Measurements from ENCODE around the gene MMP21. TPM values are rescaled to one million over a fixed set of nuclear protein-coding genes. Genes with fewer than 3 reads are reported as not detected.

MMP21 gene
- polyA plus RNA-seq, 5 donors, result 0.50 to 0.95 (median 0.73) TPM

GRCh38 chr10:125795128-125795527 is 19.5 kb upstream of the MMP21 start:
- no peak for DNase-seq

DNA sequence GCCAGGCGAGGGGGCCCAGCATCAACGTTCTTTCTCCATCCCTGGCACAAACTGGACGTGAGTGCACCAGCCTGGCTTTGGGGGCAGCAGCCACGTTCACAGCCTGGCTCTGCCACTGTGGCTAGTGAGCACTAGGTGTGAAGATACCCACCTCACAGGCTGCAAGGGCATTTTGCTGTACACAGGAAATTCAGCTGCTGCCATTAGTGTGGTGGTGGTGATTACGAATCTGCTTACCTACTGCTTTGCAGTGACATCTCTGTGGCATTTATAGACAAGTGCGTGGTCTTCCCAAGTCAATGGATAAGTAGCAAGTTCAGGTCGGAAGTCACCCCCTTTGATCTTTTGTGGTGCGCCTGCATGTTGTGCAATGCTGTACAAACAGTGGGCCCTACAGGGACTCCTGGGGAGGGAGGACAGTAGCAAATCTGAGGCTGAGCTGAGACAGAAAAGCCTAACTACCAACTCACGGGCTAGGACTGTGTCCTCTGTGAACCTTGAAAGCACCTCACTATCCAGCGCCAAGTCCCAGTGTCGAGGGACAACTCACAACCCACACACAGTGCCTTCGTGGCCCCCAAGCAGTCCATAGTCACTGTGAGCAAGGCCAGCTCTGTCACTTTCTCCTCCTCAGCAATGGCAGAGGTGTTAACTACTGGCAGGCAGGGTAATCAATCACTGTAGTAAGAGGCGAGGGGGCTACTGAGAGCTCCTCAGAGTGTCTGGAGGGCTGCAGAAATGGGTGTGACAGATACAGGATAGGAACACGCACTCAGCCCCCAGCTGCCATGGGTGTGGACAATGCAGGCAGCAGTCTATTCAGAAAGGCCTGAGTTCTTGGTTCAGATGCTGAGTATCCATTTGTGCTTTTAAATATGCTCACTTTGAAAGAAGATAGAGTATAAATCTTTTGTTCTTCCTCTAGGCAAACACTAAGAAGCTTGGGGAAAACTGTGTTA is 17.0 kb upstream of the MMP21 start:
- no peak for DNase-seq

GRCh38 chr10:125788156-125789034 is 12.8 kb upstream of the MMP21 start:
- no peak for DNase-seq

- no peak for DNase-seq
These were observed 10.2 kb upstream of the MMP21 start for GRCh38 chr10:125785791-125786190.

DNA sequence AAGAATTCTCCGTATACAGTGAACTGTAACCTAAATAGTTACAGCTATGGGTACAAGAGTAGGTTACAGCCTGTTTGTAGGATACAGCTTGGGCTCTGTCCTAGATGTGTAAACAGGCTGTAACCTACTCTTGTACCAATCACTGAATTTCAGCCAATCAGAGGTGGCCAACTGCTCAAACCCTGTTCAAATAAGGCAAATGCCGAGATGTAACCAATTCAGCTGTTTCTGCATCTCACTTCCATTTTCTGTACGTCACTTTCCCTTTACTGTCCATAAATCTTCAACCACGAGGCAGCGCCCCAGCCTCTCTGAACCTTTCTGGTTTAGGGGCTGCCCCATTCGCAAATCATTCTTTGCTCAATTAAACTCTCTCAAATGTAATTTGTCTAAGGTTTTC is 8.3 kb upstream of the MMP21 start:
- DNase-seq, result no peak

DNA sequence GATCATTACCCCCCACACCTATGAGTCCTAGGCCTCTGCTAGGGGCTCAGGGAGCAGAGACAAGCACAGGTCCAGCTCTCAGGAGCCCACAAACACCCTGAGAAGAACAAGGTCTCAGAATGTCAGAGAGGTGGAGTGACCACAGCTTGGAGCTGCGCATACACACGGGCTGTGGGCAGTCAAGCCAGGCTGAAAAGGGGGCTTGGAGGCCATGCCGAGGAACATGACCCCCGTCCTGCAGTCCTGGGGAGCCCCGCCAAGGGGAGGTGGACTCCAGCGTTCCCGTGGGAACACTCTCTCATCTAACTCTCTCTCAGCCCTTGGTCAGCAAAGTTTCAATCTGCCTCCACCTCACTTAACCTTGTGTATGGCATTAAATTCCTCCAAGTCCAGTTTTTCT is 7.8 kb upstream of the MMP21 start:
- DNase-seq, result no peak

GRCh38 chr10:125782616-125783015 is 7.0 kb upstream of the MMP21 start:
- no peak for DNase-seq

- DNase-seq, result no peak
These were observed 6.4 kb upstream of the MMP21 start for GRCh38 chr10:125782054-125782453.

- DNase-seq, result no peak
These were observed 5.8 kb upstream of the MMP21 start for GRCh38 chr10:125781374-125781773.

GRCh38 chr10:125779403-125780327 is 4.0 kb upstream of the MMP21 start:
- no peak for DNase-seq

DNA sequence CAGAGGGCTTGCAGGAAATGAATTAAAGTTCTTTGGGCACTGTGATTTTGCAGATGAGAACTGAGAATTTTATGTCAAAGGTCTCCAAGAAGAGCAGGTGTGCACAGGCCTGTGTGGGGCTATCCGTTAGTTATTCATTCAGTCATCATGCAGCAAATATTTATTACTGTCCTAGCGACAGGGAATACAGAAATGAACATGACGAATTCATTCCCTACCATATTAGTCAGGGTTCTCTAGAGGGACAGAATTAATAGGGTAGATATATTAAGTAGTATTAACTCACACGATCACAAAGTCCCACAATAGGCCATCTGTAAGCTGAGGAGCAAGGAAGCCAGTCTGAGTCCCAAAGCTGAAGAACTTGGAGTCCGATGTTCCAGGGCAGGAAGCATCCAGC is 2.9 kb upstream of the MMP21 start:
- DNase-seq, result no peak

GRCh38 chr10:125777806-125778205 is 2.2 kb upstream of the MMP21 start:
- DNase-seq, result no peak

- DNase-seq, result no peak
These were observed 935 bp downstream of the MMP21 start for GRCh38 chr10:125774581-125775191.

DNA sequence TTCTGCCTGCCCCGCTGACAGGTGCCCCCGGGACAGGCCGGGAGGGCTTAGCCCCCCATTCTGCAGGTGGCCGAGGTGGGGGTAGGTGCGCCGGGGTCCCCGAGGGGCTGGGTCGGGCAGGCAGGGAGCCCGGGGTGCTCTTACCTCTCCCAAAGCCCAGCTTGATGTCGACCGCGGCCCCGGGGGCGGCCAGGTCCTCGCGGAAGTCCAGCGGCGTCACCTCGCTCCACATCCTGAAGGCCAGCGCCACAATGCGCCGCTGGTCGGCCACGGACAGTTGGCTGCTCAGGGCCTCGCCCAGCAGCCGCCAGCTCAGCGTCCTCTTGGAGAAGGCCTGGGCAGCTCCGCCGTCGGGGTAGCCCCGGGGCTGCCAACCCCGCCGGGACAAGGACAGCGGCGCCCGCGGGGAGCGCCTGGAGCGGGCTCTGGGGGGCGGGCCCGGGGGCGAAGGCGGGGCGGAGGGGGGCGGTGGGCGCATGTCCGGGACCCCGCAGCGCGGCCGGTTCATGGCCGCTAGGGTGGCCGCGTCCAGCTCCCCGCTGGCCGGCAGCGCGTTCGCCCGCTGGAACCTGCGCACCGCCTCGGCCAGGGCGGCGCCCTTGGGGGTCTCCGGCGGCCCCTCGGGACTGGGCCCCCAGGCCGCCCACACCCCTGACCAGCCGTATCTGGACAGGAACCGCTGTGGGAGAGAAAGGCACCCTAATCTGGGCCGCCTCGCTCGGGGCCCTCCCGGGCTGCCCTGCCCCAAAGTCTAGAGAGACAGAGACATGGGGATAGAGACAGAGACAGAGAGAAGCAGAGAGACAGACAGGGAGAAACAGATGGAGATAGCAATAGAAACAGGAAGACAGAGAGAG is 1.7 kb downstream of the MMP21 start:
- DNase-seq, result no peak

GRCh38 chr10:125772864-125773180 is 2.8 kb downstream of the MMP21 start:
- DNase-seq, result no peak

DNA sequence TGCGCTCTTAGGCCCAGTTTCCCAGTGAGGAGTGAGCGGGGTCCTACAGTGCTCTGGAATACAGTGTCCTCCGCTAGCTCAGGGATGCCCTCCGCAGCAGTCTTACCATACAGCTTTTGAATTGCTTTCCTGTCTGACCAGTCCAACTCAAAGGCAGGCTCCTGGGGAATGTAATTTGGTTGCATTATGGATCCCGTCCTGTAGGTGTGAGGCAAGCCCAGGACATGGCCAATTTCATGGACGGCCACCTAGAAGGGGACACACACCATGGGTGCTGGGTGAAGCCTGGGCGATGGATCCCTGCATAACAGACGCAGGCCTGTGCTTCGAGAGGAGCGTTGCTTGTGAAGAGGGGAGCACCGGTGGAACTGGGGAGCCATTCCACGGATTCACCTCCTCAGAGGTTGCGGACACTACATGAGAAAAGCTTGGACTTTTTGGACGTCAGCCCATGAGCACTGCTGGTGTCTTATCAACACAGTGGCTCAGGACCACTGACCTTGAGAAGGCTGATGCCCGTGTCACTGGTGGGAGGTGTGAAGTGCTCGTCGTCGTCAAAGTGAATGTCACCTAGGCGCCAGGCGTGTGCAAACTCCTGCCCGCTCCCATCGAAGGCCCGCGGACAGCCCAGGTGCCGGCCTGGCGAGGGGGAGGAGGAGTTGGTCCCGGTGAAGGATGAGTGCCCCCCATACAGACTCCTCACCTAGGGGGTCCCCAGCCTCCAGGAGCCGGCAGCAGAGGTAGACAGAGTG is 3.3 kb downstream of the MMP21 start:
- no peak for DNase-seq

DNA sequence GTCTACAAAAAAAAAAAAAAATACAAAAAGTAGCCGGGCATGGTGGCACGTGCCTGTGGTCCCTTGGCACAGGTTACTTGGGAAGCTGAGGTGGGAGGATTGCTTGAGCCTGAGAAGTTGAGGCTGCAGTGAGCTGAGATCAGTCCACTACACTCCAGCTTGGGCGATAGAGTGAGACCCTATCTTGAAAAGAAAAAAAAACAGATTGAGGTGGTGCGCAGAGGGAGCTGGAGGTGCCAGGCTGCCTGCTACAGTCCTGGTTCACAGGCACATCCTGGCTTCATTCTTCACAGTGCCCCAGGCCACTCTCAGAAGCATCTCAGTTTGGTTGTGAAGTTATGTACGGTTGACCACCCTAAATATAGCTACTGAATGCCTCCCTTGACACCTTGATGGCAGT is 4.8 kb downstream of the MMP21 start:
- no peak for DNase-seq

GRCh38 chr10:125769175-125769574 is 6.4 kb downstream of the MMP21 start:
- no peak for DNase-seq

DNA sequence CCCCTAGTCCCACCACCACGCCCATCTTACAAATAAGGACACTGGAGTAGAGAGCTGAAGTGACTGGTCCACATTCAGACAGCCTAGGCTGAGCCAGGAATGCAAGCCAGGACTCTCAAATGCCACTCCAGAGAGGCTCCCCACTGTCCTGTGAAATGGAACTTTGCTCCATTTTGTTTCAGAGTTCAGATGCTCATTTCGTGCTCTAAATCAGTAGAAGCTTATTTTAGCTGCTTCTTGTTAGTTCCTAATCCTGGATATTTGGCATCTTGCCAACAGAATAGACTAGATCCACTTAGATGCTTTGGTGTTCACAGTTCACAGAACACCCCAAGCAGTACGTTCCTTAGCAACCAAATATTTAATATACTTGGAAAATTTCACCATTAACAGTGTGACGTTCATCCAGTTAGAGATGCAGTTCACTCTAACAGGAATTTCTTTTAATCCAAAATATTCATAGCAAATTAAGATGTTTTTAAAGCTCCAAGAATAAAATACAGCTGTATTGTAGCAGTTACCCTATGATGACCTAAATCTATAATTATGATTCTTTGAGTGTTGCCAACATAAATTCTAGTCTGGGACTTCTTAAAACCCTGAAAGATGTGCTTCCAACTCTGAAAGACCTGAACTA is 7.3 kb downstream of the MMP21 start:
- DNase-seq, result peak; percentile 59 to 64
